GM12864 (cell line): ENCODE data around the gene CTTN.
"Not testable (repeated sequence)": the region's sequence is repeated elsewhere in the genome, so short reads cannot be mapped to it uniquely, and the experiment has no call there.

Experiments
- DNase-seq: peaks from one replicate; pipeline ENCODE4 v3.0.0-alpha.2; 2011; ENCODE audit warnings: low read depth
- H3K4me3 ChIP-seq: 2 replicates; pipeline ENCODE4 v1.5.1; 2011; ENCODE audit warnings: mild to moderate bottlenecking, low read depth, low read length, control low read depth
- TF ChIP-seq, protein P1 (sequence below): IDR thresholded peaks from 2 replicates; pipeline ENCODE4 v1.5.1; 2011; ENCODE audit warnings: low read depth, mild to moderate bottlenecking, moderate library complexity, low read length, control low read depth, inconsistent platforms; ENCODE audit errors: missing control alignments

CTTN gene

GRCh38 chr11:70437111-70437784, 38.9 kb downstream of the CTTN start:
- TF ChIP-seq, protein P1, sequence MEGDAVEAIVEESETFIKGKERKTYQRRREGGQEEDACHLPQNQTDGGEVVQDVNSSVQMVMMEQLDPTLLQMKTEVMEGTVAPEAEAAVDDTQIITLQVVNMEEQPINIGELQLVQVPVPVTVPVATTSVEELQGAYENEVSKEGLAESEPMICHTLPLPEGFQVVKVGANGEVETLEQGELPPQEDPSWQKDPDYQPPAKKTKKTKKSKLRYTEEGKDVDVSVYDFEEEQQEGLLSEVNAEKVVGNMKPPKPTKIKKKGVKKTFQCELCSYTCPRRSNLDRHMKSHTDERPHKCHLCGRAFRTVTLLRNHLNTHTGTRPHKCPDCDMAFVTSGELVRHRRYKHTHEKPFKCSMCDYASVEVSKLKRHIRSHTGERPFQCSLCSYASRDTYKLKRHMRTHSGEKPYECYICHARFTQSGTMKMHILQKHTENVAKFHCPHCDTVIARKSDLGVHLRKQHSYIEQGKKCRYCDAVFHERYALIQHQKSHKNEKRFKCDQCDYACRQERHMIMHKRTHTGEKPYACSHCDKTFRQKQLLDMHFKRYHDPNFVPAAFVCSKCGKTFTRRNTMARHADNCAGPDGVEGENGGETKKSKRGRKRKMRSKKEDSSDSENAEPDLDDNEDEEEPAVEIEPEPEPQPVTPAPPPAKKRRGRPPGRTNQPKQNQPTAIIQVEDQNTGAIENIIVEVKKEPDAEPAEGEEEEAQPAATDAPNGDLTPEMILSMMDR = no peak
- no peak overlapping the region for H3K4me3 ChIP-seq
- DNase-seq = no peak

GRCh38 chr11:70440206-70440605, 41.9 kb downstream of the CTTN start:
- no peak overlapping the region for H3K4me3 ChIP-seq
- DNase-seq = no peak
- TF ChIP-seq, protein P1 = no peak

GRCh38 chr11:70443773-70444030, 45.4 kb downstream of the CTTN start:
- no peak for DNase-seq
- TF ChIP-seq, protein P1 = no peak

DNA sequence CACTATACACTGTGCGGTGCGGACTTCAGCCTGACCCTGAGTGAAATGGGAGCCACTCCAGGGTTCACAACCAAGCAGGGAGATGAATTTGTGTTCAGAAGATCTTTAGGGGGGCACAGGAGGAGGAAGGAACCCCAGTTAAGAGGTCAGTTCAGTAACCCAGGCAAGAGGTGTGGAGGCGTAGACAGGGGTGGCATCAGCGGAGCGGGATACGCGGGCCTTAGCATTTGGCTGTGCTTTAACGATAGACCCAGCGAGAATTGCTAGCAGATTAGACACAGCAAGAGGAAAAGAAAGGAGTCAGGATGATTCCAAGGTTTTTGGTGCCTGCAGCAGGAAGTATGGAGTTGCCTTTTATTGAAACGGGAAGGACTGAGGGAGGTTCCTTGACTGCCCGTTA, 46.8 kb downstream of the CTTN start:
- DNase-seq = no peak
- H3K4me3 ChIP-seq = no peak overlapping the region
- TF ChIP-seq, protein P1 = no peak

More at GRCh38 chr11:70443773-70444030, 45.4 kb downstream of the CTTN start:
- no peak overlapping the region for H3K4me3 ChIP-seq

- TF ChIP-seq, protein P1 = no peak
- DNase-seq = no peak
- no peak overlapping the region for H3K4me3 ChIP-seq
These were observed 47.3 kb downstream of the CTTN start for GRCh38 chr11:70445605-70446004.

GRCh38 chr11:70448983-70449567, 50.7 kb downstream of the CTTN start:
- TF ChIP-seq, protein P1 = peak; percentile 66
- no peak overlapping the region for H3K4me3 ChIP-seq
- no peak for DNase-seq

DNA sequence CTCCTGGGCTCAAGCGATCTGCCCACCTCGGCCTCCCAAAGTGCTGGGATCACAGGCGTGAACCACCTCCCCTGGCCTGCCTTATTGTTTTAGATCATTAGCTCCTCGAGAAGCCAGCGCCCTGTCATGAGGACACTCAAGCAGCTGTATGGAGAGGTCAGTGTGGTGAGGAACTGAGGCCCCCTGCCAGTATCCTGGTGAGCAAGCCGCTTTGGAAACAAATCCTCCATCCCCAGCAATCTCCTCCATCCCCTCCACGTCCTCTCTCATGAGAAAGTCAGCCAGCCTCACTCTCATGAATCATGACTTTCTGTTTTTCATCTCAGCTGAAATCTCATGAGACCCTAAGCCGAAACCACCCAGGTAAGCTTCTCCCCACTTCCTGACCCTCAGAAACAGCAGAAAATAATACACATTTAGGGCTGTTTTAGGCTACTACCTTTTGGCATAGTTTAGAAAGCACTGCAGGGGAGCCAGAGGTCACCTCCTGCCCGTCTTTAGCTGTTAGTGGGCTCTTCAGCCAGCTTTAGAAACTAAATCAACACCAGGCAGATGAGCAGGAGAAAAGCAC, 56.0 kb downstream of the CTTN start:
- DNase-seq = no peak
- TF ChIP-seq, protein P1 = no peak
- no peak overlapping the region for H3K4me3 ChIP-seq

DNA sequence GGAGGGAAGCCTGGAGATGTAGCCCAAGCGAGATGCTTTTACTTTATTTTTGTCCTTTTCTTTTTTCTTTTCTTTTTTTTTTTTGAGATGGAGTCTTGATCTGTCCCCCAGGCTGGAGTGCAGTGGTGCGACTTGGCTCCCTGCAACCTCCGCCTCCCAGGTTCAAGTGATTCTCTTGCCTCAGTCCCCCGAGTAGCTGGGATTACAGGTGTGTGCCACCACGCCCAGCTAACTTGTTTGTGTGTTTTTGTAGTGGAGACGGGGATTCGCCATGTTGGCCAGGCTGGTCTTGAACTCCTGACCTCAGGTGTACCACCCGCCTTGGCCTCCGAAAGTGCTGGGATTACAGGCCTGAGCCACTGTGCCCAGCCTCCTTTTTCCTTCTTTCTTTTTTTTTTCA, 56.5 kb downstream of the CTTN start:
- DNase-seq, H3K4me3 ChIP-seq: not testable (repeated sequence)
